Endothelial cell (in vitro differentiated cells): Measurements from ENCODE around the gene MARS1. TPM values are rescaled to one million over a fixed set of nuclear protein-coding genes. Genes with fewer than 3 reads are reported as not detected.

ENCODE experiments used
- DNase-seq: peaks from one replicate; pipeline ENCODE4 v3.0.0; 2021; ENCODE audit warnings: low spot score
- H3K27ac Mint-ChIP-seq: one replicate; pipeline ENCODE4 v1.8.0; 2021; ENCODE audit warnings: mixed read lengths, inconsistent platforms; ENCODE audit not compliant: unreplicated experiment
- H3K27me3 Mint-ChIP-seq: one replicate; pipeline ENCODE4 v1.8.0; 2021; ENCODE audit warnings: mild to moderate bottlenecking, moderate library complexity, mixed read lengths, inconsistent platforms; ENCODE audit not compliant: unreplicated experiment
- H3K36me3 Mint-ChIP-seq: one replicate; pipeline ENCODE4 v1.8.0; 2021; ENCODE audit warnings: mild to moderate bottlenecking, low read depth, mixed read lengths, inconsistent platforms; ENCODE audit not compliant: unreplicated experiment
- H3K4me1 Mint-ChIP-seq: one replicate; pipeline ENCODE4 v1.8.0; 2021; ENCODE audit warnings: mild to moderate bottlenecking, mixed read lengths, inconsistent platforms; ENCODE audit not compliant: unreplicated experiment
- H3K4me3 Mint-ChIP-seq: one replicate; pipeline ENCODE4 v1.8.0; 2021; ENCODE audit warnings: mild to moderate bottlenecking, mixed read lengths, inconsistent platforms; ENCODE audit not compliant: unreplicated experiment
- H3K9me3 Mint-ChIP-seq: one replicate; pipeline ENCODE4 v1.8.0; 2021; ENCODE audit warnings: mixed read lengths, inconsistent platforms; ENCODE audit not compliant: unreplicated experiment
- total RNA-seq: library from RNA; stranded (reverse); fragmentation: NEBNext Ultra II Directional; extraction: Animal tissue kit (Norgen Biotek cat#: 25700); gene quantifications from one replicate; pipeline ENCODE4 v1.2.1, GENCODE V29; 2021; ENCODE audit not compliant: unreplicated experiment
- TF ChIP-seq, protein P1 (sequence below): fragments of 200-600 bp; sonication (generic); IDR thresholded peaks from one replicate; pipeline ENCODE4 v1.5.0; 2021; ENCODE audit warnings: antibody characterized with exemption; ENCODE audit not compliant: unreplicated experiment

The MARS1 gene
- total RNA-seq, 1 donor from 2014 or later = 183 TPM

DNA sequence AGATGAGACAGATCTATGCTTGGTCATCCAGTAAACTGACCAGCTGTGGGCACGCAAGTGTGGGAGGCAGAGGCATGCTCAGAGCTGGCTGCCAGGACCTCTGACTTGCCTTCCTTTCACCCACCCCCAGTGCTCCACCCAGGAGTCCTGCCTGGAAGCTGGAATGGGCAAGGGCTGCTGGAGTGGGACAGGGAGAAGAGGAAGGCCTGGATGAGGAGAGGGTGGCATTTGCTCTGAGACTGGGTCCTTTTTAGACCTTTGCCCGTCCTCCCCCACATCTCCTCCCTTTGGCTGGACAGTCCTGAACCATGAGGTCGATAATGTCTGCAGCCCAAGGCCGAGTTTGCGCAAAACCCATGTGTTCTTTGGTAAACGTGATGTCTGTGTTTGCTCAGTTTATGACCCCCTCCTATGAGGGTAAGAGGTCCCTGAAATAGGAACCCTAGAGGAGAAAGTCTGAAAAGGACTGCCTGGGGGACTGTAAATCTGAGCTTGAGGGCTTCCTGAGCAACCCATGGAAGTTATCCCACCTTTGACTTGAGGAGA, 36.6 kb upstream of the MARS1 start:
- Mint-ChIP-seq H3K36me3 (peaks cover 7% of the 10 kb centered on the region), H3K4me3 (no peak overlapping the region), H3K4me1 (no peaks in the 10 kb centered on the region), H3K27me3 (peaks cover 3% of the 10 kb centered on the region), H3K27ac (no peak overlapping the region), H3K9me3 (no peaks in the 10 kb centered on the region)
- no peak for DNase-seq
- TF ChIP-seq, protein P1, sequence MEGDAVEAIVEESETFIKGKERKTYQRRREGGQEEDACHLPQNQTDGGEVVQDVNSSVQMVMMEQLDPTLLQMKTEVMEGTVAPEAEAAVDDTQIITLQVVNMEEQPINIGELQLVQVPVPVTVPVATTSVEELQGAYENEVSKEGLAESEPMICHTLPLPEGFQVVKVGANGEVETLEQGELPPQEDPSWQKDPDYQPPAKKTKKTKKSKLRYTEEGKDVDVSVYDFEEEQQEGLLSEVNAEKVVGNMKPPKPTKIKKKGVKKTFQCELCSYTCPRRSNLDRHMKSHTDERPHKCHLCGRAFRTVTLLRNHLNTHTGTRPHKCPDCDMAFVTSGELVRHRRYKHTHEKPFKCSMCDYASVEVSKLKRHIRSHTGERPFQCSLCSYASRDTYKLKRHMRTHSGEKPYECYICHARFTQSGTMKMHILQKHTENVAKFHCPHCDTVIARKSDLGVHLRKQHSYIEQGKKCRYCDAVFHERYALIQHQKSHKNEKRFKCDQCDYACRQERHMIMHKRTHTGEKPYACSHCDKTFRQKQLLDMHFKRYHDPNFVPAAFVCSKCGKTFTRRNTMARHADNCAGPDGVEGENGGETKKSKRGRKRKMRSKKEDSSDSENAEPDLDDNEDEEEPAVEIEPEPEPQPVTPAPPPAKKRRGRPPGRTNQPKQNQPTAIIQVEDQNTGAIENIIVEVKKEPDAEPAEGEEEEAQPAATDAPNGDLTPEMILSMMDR = no peak

DNA sequence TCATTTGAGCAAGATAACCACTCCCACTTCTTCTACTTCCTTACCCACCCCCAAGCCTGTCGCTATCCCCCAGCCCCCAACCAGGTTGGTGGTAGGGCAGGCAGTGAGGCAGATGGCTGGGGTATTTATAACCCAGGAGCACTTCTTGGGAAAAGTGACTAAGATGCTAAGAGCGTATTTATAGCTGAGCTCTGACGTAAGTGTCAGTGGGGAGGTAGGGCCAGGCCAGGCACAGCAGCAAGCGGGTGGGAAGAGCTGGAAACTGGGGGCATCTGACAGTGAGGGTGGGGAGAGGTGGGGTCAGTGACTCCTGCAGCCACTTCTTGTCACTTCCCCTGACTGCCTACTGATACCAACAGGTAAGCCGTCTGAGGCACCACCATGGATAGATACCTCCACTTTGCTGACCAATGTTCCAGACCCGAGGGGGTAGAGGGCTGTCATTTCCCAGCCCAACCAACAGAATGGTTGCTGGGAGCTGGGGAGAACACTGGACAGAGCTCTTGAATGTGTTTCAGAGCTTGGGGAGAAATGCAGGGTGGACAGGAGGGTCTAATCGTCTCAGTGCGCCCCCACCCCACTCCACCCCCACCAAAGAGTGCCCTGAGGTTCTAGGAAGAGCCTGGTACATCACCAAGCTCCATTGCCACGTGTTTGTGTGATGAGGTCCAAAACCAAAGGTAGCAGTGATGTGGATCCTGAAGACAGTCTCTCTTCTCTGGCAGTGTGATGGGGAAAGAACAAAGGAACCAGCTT, 35.5 kb upstream of the MARS1 start:
- H3K36me3 Mint-ChIP-seq = peaks cover 11% of the 10 kb centered on the region

DNA sequence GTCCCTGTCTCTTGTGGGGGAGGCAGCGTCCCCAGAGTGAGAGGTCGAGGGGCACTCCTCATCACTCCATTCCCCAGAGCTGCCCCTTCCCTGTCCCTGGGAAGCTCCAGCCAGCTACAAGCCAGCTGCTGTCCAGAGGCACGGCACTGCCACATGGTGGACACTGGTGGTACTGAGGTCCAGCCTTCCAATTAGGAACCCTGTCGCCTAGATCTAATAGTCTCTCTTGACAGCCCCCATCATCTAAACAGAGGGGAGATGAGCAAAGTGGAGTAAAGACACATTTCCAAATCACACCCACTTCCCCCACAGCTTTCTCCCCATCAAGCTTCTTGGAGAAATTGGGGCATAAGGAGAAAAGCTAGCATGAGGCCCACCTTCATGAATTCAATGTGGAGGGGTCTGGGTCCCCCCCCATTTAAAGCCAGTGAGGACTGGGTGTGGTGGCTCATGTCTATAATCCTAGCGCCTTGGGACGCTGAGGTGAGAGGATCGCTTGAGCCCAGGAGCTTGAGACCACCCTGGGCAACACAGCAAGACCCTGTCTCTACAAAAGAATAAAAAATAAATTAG, 34.8 kb upstream of the MARS1 start:
- TF ChIP-seq, protein P1 = peak; percentile 83
- H3K4me1 Mint-ChIP-seq = no peaks in the 10 kb centered on the region
- peaks cover 11% of the 10 kb centered on the region for H3K36me3 Mint-ChIP-seq
- H3K27me3 Mint-ChIP-seq = peaks cover 4% of the 10 kb centered on the region
- no peaks in the 10 kb centered on the region for H3K9me3 Mint-ChIP-seq
- no peak overlapping the region for H3K27ac Mint-ChIP-seq
- DNase-seq = peak; percentile 88
- H3K4me3 Mint-ChIP-seq = no peak overlapping the region

More for the DNA sequence above, 35.5 kb upstream of the MARS1 start:
- Mint-ChIP-seq H3K4me3 (no peak overlapping the region), H3K27ac (no peak overlapping the region), H3K27me3 (peaks cover 3% of the 10 kb centered on the region), H3K4me1 (no peaks in the 10 kb centered on the region), H3K9me3 (no peaks in the 10 kb centered on the region)
- TF ChIP-seq, protein P1 = no peak
- no peak for DNase-seq

DNA sequence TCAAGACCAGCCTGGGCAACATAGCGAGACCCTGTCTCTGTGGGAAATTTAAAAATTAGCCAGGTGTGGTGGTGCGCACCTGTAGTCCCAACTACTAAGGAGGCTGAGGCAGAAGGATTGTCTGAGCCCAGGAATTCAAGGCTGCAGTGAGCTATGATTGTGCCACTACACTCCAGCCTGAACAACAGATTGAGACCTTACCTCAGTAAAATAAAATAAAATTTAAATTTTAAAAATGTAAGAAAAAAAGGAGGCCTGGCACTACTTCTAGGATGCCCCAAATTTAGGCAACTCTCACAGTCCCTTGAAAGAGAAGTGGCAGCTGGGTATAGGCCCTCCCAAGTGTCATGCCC, 33.7 kb upstream of the MARS1 start:
- no peaks in the 10 kb centered on the region for H3K9me3 Mint-ChIP-seq
- peaks cover 11% of the 10 kb centered on the region for H3K36me3 Mint-ChIP-seq
- no peak for DNase-seq
- H3K4me1 Mint-ChIP-seq = peaks cover 5% of the 10 kb centered on the region
- H3K27ac Mint-ChIP-seq = no peak overlapping the region
- H3K4me3 Mint-ChIP-seq = no peak overlapping the region
- peaks cover 11% of the 10 kb centered on the region for H3K27me3 Mint-ChIP-seq
- TF ChIP-seq, protein P1 = no peak
